Thoracic aorta (tissue), 2 donors: ENCODE results near the gene MPO. TPM values are rescaled to one million over a fixed set of nuclear protein-coding genes. Genes with fewer than 3 reads are reported as not detected.

Experiments used
- ATAC-seq: fragments of 150-250 bp; one replicate; pipeline ENCODE4 v1.8.0; 2017; ENCODE audit warnings: low read depth; ENCODE audit not compliant: insufficient number of reproducible peaks, low FRiP score
- DNase-seq: peaks from one replicate; pipeline ENCODE4 v3.0.0-alpha.2; 2020; ENCODE audit warnings: low spot score
- H3K27ac ChIP-seq, 2 donors: fragments of 200-600 bp; sonication (generic); 1 replicate in 1 of 2; 2 replicates in 1 of 2; pipeline ENCODE4 v1.5.1; 2016; ENCODE audit warnings: mild to moderate bottlenecking in 2 of 2, moderate library complexity in 2 of 2
- H3K27me3 ChIP-seq: fragments of 200-600 bp; sonication (generic); replicated peaks from 2 replicates; pipeline ENCODE4 v1.6.0; 2016; ENCODE audit warnings: mild to moderate bottlenecking; ENCODE audit not compliant: insufficient read depth
- H3K36me3 ChIP-seq: fragments of 200-600 bp; sonication (generic); one replicate; pipeline ENCODE4 v1.5.1; 2016
- H3K4me1 ChIP-seq, 2 donors: fragments of 200-600 bp; sonication (generic); 1 replicate in 1 of 2; 2 replicates in 1 of 2; pipeline versions ENCODE4 v1.5.1 to v1.6.0; 2016; ENCODE audit warnings: low read depth in 2 of 2, mild to moderate bottlenecking in 1 of 2; ENCODE audit not compliant: control insufficient read depth in 1 of 2
- H3K4me3 ChIP-seq: fragments of 200-600 bp; sonication (generic); 2 replicates; pipeline ENCODE4 v1.5.1; 2016; ENCODE audit warnings: mild to moderate bottlenecking
- H3K9me3 ChIP-seq: fragments of 200-600 bp; sonication (generic); 2 replicates; pipeline ENCODE4 v1.5.1; 2016
- CTCF ChIP-seq: fragments of 200-600 bp; sonication (generic); IDR thresholded peaks from one replicate; pipeline ENCODE4 v1.5.1; 2019; ENCODE audit warnings: antibody characterized with exemption
- total RNA-seq, 2 donors: library from RNA; depleted of rRNA; stranded (reverse); fragments of >200 nt; gene quantifications; one replicate each; pipeline versions ENCODE4 v1.1.0 to v1.2.3, GENCODE V29; 2016

The MPO gene
- total RNA-seq, 2 donors from 2014 or later: 0.14 TPM; not detected in 1

GRCh38 chr17:58301504-58302150, 20.9 kb upstream of the MPO start:
- TF ChIP-seq CTCF: no peak
- Histone ChIP-seq H3K27me3 (no peaks in the 10 kb centered on the region), H3K4me3 (no peak overlapping the region), H3K27ac (no peak overlapping the region), H3K36me3 (no peaks in the 10 kb centered on the region), H3K4me1 (no peaks in the 10 kb centered on the region), H3K9me3 (no peaks in the 10 kb centered on the region)
- no peak for ATAC-seq
- DNase-seq: no peak

GRCh38 chr17:58300336-58300735, 19.6 kb upstream of the MPO start:
- ATAC-seq (no peak), DNase-seq (no peak)
- no peak overlapping the region for H3K4me3 ChIP-seq
- H3K9me3 ChIP-seq: no peaks in the 10 kb centered on the region
- TF ChIP-seq CTCF: no peak
- no peaks in the 10 kb centered on the region for H3K27me3 ChIP-seq
- H3K36me3 ChIP-seq: no peaks in the 10 kb centered on the region
- no peaks in the 10 kb centered on the region for H3K4me1 ChIP-seq
- no peak overlapping the region for H3K27ac ChIP-seq

GRCh38 chr17:58294034-58294433, 13.3 kb upstream of the MPO start:
- no peaks in the 10 kb centered on the region for H3K9me3 ChIP-seq

GRCh38 chr17:58291246-58291645, 10.5 kb upstream of the MPO start:
- DNase-seq (no peak), ATAC-seq (no peak)
- Histone ChIP-seq H3K9me3 (no peaks in the 10 kb centered on the region), H3K4me3 (no peak overlapping the region), H3K27ac (no peak overlapping the region), H3K4me1 (no peaks in the 10 kb centered on the region), H3K36me3 (no peaks in the 10 kb centered on the region), H3K27me3 (no peaks in the 10 kb centered on the region)
- TF ChIP-seq CTCF: no peak

More at GRCh38 chr17:58294034-58294433, 13.3 kb upstream of the MPO start:
- Histone ChIP-seq H3K4me1 (no peaks in the 10 kb centered on the region), H3K36me3 (no peaks in the 10 kb centered on the region), H3K27me3 (no peaks in the 10 kb centered on the region), H3K27ac (no peak overlapping the region), H3K4me3 (no peak overlapping the region)
- TF ChIP-seq CTCF: no peak
- DNase-seq: no peak
- no peak for ATAC-seq

GRCh38 chr17:58289869-58290268, 9.1 kb upstream of the MPO start:
- H3K9me3 ChIP-seq: no peaks in the 10 kb centered on the region
- ATAC-seq: no peak

More at GRCh38 chr17:58289869-58290268, 9.1 kb upstream of the MPO start:
- no peak for DNase-seq
- no peak overlapping the region for H3K4me3 ChIP-seq
- H3K27ac ChIP-seq: no peak overlapping the region
- H3K36me3 ChIP-seq: no peaks in the 10 kb centered on the region
- H3K4me1 ChIP-seq: no peaks in the 10 kb centered on the region
- no peaks in the 10 kb centered on the region for H3K27me3 ChIP-seq
- TF ChIP-seq CTCF: no peak
